Measurements from ENCODE around the gene GPX5. TPM values are rescaled to one million over a fixed set of nuclear protein-coding genes. Genes with fewer than 3 reads are reported as not detected.

The GPX5 gene
- total RNA-seq, 1 donor from 2014 or later: not detected

DNA sequence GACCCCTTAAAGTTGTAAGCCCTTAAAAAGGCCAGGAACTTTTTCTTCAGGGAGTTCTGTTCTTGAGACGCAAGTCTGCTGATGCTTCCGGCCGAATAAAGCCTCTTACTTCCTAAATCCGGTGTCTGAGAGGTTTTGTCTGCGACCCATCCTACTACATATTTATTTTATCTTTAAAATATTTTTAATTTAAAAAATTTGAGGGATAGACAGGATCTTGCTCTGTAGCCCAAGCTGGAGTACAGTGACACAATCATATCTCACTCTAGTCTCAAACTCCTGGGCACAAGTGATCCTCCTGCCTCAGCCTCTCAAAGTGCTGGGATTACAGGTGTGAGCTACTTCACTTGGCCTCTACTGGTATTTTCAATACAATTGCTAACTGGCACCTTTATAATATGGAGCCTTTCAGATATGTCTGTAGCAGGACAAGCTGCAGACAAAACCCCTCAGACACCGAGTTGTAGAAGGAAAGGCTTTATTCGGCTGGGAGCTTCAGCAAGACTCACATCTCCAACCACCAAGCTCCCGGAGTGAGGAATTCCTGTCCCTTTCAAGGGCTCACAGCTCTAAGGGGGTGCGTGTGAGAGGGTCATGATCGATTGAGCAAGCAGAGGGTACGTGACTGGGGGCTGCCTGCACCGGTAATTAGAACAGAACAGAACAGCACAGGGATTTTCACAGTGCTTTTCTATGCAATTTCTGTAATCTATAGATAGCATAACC, 41.0 kb downstream of the GPX5 start:
- peaks cover 9% of the 10 kb centered on the region for H3K4me1 Mint-ChIP-seq (ENCODE audit: low read depth)
- H3K27ac Mint-ChIP-seq: no peak overlapping the region
- TF ChIP-seq, protein P1, sequence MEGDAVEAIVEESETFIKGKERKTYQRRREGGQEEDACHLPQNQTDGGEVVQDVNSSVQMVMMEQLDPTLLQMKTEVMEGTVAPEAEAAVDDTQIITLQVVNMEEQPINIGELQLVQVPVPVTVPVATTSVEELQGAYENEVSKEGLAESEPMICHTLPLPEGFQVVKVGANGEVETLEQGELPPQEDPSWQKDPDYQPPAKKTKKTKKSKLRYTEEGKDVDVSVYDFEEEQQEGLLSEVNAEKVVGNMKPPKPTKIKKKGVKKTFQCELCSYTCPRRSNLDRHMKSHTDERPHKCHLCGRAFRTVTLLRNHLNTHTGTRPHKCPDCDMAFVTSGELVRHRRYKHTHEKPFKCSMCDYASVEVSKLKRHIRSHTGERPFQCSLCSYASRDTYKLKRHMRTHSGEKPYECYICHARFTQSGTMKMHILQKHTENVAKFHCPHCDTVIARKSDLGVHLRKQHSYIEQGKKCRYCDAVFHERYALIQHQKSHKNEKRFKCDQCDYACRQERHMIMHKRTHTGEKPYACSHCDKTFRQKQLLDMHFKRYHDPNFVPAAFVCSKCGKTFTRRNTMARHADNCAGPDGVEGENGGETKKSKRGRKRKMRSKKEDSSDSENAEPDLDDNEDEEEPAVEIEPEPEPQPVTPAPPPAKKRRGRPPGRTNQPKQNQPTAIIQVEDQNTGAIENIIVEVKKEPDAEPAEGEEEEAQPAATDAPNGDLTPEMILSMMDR (IDR thresholded peaks at IDR 0.05; ENCODE audit: unreplicated experiment): no peak
- H3K27me3 Mint-ChIP-seq: no peaks in the 10 kb centered on the region
- no peaks in the 10 kb centered on the region for H3K36me3 Mint-ChIP-seq (ENCODE audit: insufficient read depth)
- DNase-seq (ENCODE audit: low spot score, unreplicated experiment): no peak
- peaks cover 4% of the 10 kb centered on the region for H3K9me3 Mint-ChIP-seq (ENCODE audit: low read depth)
- no peak overlapping the region for H3K4me3 Mint-ChIP-seq (ENCODE audit: low read depth)

DNA sequence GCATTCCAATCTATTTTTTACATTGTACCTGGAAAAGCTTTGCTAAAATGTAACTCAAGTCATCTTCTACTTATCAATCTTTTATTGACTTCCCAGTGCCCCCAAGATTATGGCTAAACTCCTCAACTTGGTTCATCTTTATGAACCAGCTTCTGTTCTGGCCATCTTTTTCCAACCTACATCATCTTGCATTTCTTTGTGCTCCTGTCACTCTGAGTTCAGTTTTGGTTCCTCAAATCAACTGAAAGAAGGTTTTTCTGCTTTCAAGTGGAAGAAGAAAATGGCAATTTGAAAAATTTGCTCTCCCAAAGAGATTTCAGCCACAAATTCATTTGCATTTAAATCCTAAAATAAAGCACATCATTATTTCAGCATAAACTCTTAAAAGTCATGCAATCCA, 41.8 kb downstream of the GPX5 start:
- Mint-ChIP-seq H3K36me3 (ENCODE audit: insufficient read depth) (peaks cover 1% of the 10 kb centered on the region), H3K4me3 (ENCODE audit: low read depth) (no peak overlapping the region), H3K9me3 (ENCODE audit: low read depth) (peaks cover 4% of the 10 kb centered on the region), H3K4me1 (ENCODE audit: low read depth) (peaks cover 9% of the 10 kb centered on the region), H3K27me3 (no peaks in the 10 kb centered on the region), H3K27ac (no peak overlapping the region)
- TF ChIP-seq, protein P1 (IDR thresholded peaks at IDR 0.05; ENCODE audit: unreplicated experiment): no peak
- DNase-seq (ENCODE audit: low spot score, unreplicated experiment): no peak

DNA sequence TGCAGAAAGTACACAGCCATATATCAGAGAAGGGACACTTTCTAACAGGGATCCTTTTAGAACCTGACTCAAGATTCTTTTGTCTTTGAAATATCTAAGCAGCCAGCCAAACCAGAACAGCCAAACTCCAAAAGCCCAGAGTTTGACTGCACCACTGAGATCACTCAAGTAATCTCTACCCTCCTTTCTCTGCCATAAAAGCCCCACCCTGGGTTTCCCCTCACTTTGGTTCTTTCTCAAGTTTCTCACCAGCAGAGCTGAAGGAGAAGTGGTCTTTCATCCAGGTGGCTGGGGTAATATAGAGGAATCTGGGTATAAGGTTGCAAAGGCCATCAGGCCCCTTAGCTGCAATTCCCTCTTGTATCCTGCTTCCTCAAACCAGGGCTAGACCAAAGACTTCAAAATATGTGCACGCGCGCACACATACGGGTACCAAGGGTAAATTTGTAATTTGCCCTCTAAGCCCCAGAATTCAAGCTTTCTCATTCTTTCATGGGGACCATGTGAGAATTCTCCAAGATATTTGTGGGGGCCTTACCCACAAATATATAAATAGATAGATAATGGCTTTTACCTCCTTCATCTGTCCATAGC, 42.9 kb downstream of the GPX5 start:
- TF ChIP-seq, protein P1 (IDR thresholded peaks at IDR 0.05; ENCODE audit: unreplicated experiment): no peak
- Mint-ChIP-seq H3K9me3 (ENCODE audit: low read depth) (peaks cover 4% of the 10 kb centered on the region), H3K27ac (no peak overlapping the region), H3K27me3 (no peaks in the 10 kb centered on the region), H3K4me1 (ENCODE audit: low read depth) (peaks cover 6% of the 10 kb centered on the region), H3K36me3 (ENCODE audit: insufficient read depth) (peaks cover 5% of the 10 kb centered on the region), H3K4me3 (ENCODE audit: low read depth) (no peak overlapping the region)
- no peak for DNase-seq (ENCODE audit: low spot score, unreplicated experiment)

DNA sequence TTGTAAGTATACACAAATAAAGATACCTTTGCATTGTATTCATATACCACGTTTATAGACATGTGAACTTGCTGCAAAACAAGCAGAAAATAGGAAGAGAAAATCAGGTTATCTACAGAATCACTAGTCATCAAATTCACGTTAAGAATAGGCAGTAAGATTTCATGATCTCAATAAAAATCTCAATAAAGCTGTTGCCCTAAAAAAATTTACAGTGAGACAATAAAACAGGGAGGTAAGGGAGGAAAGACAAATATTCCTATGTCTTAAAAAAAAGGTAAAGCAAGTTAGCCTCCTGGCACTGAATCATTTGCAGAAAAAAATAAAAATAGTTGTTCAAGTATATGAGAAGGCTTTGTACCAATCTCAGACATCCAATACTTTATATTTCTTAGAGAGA, 44.1 kb downstream of the GPX5 start:
- H3K9me3 Mint-ChIP-seq (ENCODE audit: low read depth): peaks cover 4% of the 10 kb centered on the region
- TF ChIP-seq, protein P1 (IDR thresholded peaks at IDR 0.05; ENCODE audit: unreplicated experiment): no peak
- DNase-seq (ENCODE audit: low spot score, unreplicated experiment): no peak

DNA sequence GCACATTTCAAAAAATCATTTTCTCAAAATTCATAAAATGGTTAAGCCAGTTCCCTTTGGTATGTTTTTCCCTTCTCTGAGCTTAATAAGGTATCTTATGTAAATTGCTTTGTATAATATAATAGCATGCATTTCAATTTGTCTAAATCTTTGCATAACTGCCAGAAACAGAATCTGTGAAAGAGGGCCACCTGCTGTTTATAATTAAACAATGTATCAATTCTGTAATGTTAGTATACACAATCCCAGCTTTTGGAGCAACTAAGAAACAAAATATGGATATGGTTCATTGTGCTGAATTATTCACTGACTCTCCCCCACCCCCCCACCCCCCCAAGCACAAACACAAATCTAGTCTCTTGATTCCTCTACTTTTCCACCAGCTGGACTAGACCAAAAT, 54.8 kb downstream of the GPX5 start:
- H3K36me3 Mint-ChIP-seq (ENCODE audit: insufficient read depth): peaks cover 8% of the 10 kb centered on the region
- H3K27ac Mint-ChIP-seq: no peak overlapping the region
- TF ChIP-seq, protein P1 (IDR thresholded peaks at IDR 0.05; ENCODE audit: unreplicated experiment): peak; percentile 22
- no peaks in the 10 kb centered on the region for H3K9me3 Mint-ChIP-seq (ENCODE audit: low read depth)
- H3K4me3 Mint-ChIP-seq (ENCODE audit: low read depth): no peak overlapping the region
- DNase-seq (ENCODE audit: low spot score, unreplicated experiment): no peak
- peaks cover 8% of the 10 kb centered on the region for H3K4me1 Mint-ChIP-seq (ENCODE audit: low read depth)
- H3K27me3 Mint-ChIP-seq: no peaks in the 10 kb centered on the region

More for the DNA sequence above, 44.1 kb downstream of the GPX5 start:
- Mint-ChIP-seq H3K36me3 (ENCODE audit: insufficient read depth) (peaks cover 6% of the 10 kb centered on the region), H3K27ac (no peak overlapping the region), H3K4me1 (ENCODE audit: low read depth) (peaks cover 2% of the 10 kb centered on the region), H3K4me3 (ENCODE audit: low read depth) (no peak overlapping the region), H3K27me3 (no peaks in the 10 kb centered on the region)

Data from progenitor cell of endocrine pancreas (in vitro differentiated cells).